K562 (cell line): ENCODE measurements around the gene UBASH3B. TPM values are rescaled to one million over a fixed set of nuclear protein-coding genes. Genes with fewer than 3 reads are reported as not detected.

Experiments used
- ATAC-seq: fragments of 200-7000 bp; cut with Tn5 transposase; 3 replicates; pipeline ENCODE4 v1.9.1; 2020; ENCODE audit warnings: moderate library complexity
- BruUV-seq: library from RNA; stranded (reverse); fragments of 400-500 nt; replicated peaks from 2 replicates; lab custom pipeline; 2021; lab: Mats Ljungman, UMichigan
- CTCF ChIA-PET: fragments of 300-600 bp; formaldehyde crosslinking; extraction: SDS; loops from one replicate; lab custom pipeline; 2021; ENCODE audit warnings: low intra/inter-chr PET ratio; lab: Yijun Ruan, JAX
- POLR2A ChIA-PET: fragments of 300-600, 350-650 bp; sonication (Branson Sonifier 250); formaldehyde crosslinking; extraction: SDS; loops from one replicate; lab custom pipeline; 2021; ENCODE audit warnings: antibody characterized with exemption, inconsistent platforms; lab: Yijun Ruan, JAX
- DNase-seq, 4 experiments: peaks; one replicate each; pipeline versions ENCODE4 v3.0.0 to v3.0.0-alpha.2; 2011 to 2018; ENCODE audit warnings: low spot score in 3 of 4, mixed read lengths in 3 of 4; ENCODE audit errors: extremely low read depth in 1 of 4
- FAIRE-seq: peaks from 2 replicates; lab custom pipeline; 2011; peaks lifted over from hg19 to GRCh38; lab: Jason Lieb, UNC
- H2AFZ ChIP-seq: 2 replicates; pipeline ENCODE4 v1.6.0; 2011; ENCODE audit warnings: low read depth, low read length, control low read depth, inconsistent platforms
- H3K27ac ChIP-seq: fragments of 200-600 bp; 3 replicates; pipeline ENCODE4 v1.8.0; 2011; ENCODE audit warnings: low read depth, mild to moderate bottlenecking, control low read depth, inconsistent platforms, low read length, moderate library complexity, mixed read lengths; ENCODE audit errors: extremely low read depth
- H3K27me3 ChIP-seq, 2 experiments: fragments of 300-600 bp in 1 of 2; 2 replicates in 1 of 2; 3 replicates in 1 of 2; pipeline versions ENCODE4 v1.6.0 to v1.8.0; 2011; ENCODE audit warnings: inconsistent platforms in 2 of 2, low read length in 2 of 2, mild to moderate bottlenecking in 1 of 2, mixed read lengths in 1 of 2, moderate library complexity in 1 of 2; ENCODE audit not compliant: control insufficient read depth in 2 of 2, insufficient read depth in 2 of 2
- H3K36me3 ChIP-seq: fragments of 300-600 bp; 3 replicates; pipeline ENCODE4 v1.8.0; 2011; ENCODE audit warnings: mild to moderate bottlenecking, low read length, inconsistent platforms; ENCODE audit not compliant: control insufficient read depth, insufficient read depth
- H3K4me1 ChIP-seq, 2 experiments: fragments of 200-600 bp in 1 of 2; replicated peaks in 1 of 2; 2 replicates in 1 of 2; 3 replicates in 1 of 2; pipeline versions ENCODE4 v1.5.1 to v1.8.0; 2011; ENCODE audit warnings: inconsistent platforms in 2 of 2, low read length in 2 of 2, mild to moderate bottlenecking in 1 of 2, mixed read lengths in 1 of 2, moderate library complexity in 1 of 2; ENCODE audit not compliant: control insufficient read depth in 2 of 2, insufficient read depth in 2 of 2
- H3K4me2 ChIP-seq: 2 replicates; pipeline ENCODE4 v1.6.1; 2011; ENCODE audit warnings: low read length, control low read depth, inconsistent platforms, mixed read lengths; ENCODE audit not compliant: insufficient read depth
- H3K4me3 ChIP-seq: fragments of 200-600 bp; sonication (generic), shearing (Covaris generic); 2 replicates; pipeline ENCODE4 v1.5.1; 2016; ENCODE audit warnings: control low read depth, inconsistent platforms
- H3K79me2 ChIP-seq: fragments of 200-600 bp; 3 replicates; pipeline ENCODE4 v1.8.0; 2011; ENCODE audit warnings: low read length, inconsistent platforms; ENCODE audit not compliant: control insufficient read depth, insufficient read depth
- H3K9ac ChIP-seq, 2 experiments: 2 replicates each; pipeline versions ENCODE4 v1.6.0 to v1.6.1; 2011; ENCODE audit warnings: low read depth in 2 of 2, low read length in 2 of 2, control low read depth in 1 of 2, inconsistent platforms in 1 of 2, mild to moderate bottlenecking in 1 of 2, mixed read lengths in 1 of 2; ENCODE audit not compliant: insufficient read depth in 1 of 2
- H3K9me1 ChIP-seq: one replicate; pipeline ENCODE4 v1.6.0; 2011; ENCODE audit warnings: inconsistent platforms, mild to moderate bottlenecking, low read length, moderate library complexity; ENCODE audit not compliant: control insufficient read depth, insufficient read depth
- H3K9me3 ChIP-seq: replicated peaks from 2 replicates; pipeline ENCODE4 v1.5.1; 2011; ENCODE audit warnings: low read depth, low read length, inconsistent platforms; ENCODE audit not compliant: control insufficient read depth, insufficient read depth
- H4K20me1 ChIP-seq: replicated peaks from 2 replicates; pipeline ENCODE4 v1.6.1; 2011; ENCODE audit warnings: low read length, inconsistent platforms, mixed read lengths; ENCODE audit not compliant: control insufficient read depth, insufficient read depth
- ADNP ChIP-seq: fragments of 200-800 bp; sonication (Bioruptor generic); IDR thresholded peaks from 2 replicates; pipeline ENCODE4 v1.6.1; 2016; ENCODE audit warnings: missing genetic modification characterization, missing compliant biosample characterization
- DEAF1 ChIP-seq: fragments of 450-650 bp; formaldehyde crosslinking; IDR thresholded peaks from 2 replicates; pipeline ENCODE4 v1.4.0; 2020; ENCODE audit warnings: mild to moderate bottlenecking, moderate library complexity
- FOS ChIP-seq: IDR thresholded peaks from 3 replicates; pipeline ENCODE4 v1.6.1; 2011; ENCODE audit not compliant: insufficient read length; ENCODE audit errors: extremely low read depth
- RAD21 ChIP-seq, 2 experiments: fragments of 250-450 bp in 1 of 2; fragments of 450-650 bp in 1 of 2; sonication (Bioruptor Pico) in 1 of 2; formaldehyde crosslinking in 1 of 2; IDR thresholded peaks in 1 of 2; conservative IDR thresholded peaks in 1 of 2; 2 replicates each; pipeline versions ENCODE4 v1.4.0 to v1.8.0; 2020 to 2022; ENCODE audit warnings: mild to moderate bottlenecking in 2 of 2, moderate library complexity in 1 of 2
- RB1 ChIP-seq: fragments of 450-650 bp; IDR thresholded peaks from 2 replicates; pipeline ENCODE4 v1.6.1; 2017; ENCODE audit warnings: low read depth, mild to moderate bottlenecking
- ZNF280B ChIP-seq: fragments of 250-450 bp; sonication (Bioruptor Pico); IDR thresholded peaks from 2 replicates; pipeline ENCODE4 v1.5.1; 2021; ENCODE audit warnings: mild to moderate bottlenecking
- WGBS: fragments of 100-300 bp; shearing (Covaris generic); methylation state at CpG from one replicate; pipeline ENCODE4 v1.1.6; 2016; ENCODE audit warnings: low coverage, mixed read lengths; ENCODE audit not compliant: insufficient coverage; ENCODE audit errors: missing lambda C conversion rate; 5-methylcytosine and 5-hydroxymethylcytosine counted together
- in situ Hi-C: fragments of 300-500 bp; cut with MboI; formaldehyde crosslinking; loops from 4 replicates; pipeline ENCODE4 v1.15.0; 2018; ENCODE audit warnings: inconsistent platforms, mixed read lengths
- intact Hi-C: fragments of 100-400 bp; cut with micrococcal nuclease; formaldehyde crosslinking; loops from 2 replicates; pipeline ENCODE4 v1.14.2; 2022
- polyA plus RNA-seq, 8 experiments: library from polyadenylated mRNA; depleted of rRNA in 4 of 8; stranded (reverse) in 5 of 8; unstranded in 3 of 8; fragments of >200 nt; fragmentation: Nextera tagmentation in 2 of 8; fragmentation: Illumina TruSeq in 1 of 8; extraction: Ambion mirVana in 2 of 8; extraction: Trizol in 1 of 8; gene quantifications; 2 replicates each; pipeline versions ENCODE4 v1.2.1 to v1.2.3, GENCODE V29; 2011 to 2014; ENCODE audit warnings: inconsistent platforms in 1 of 8, missing spikeins in 1 of 8
- total RNA-seq, 7 experiments: library from RNA; depleted of rRNA in 6 of 7; stranded (reverse); fragments of >200 nt in 6 of 7; fragmentation: Illumina TruSeq in 2 of 7; extraction: Trizol in 2 of 7; gene quantifications; 2 replicates each; pipeline versions ENCODE4 v1.2.1 to v1.2.3, GENCODE V29; 2011 to 2021; ENCODE audit warnings: low replicate concordance in 1 of 7
- TF ChIP-seq, protein P1 (sequence below), 2 experiments: fragments of 450-650 bp; formaldehyde crosslinking in 1 of 2; IDR thresholded peaks; 2 replicates each; pipeline versions ENCODE4 v1.4.0 to v1.6.1; 2014 to 2020; ENCODE audit warnings: mild to moderate bottlenecking in 2 of 2, borderline replicate concordance in 1 of 2, low read depth in 1 of 2

UBASH3B gene
- total and polyA plus RNA-seq, 9 of the 15 experiments (the other 6 are each of a cell fraction or from before 2014, with no cell fraction given): 0.01 to 0.31 (median 0.08) TPM; not detected in 2

GRCh38 chr11:122853971-122854446, 198.5 kb downstream of the UBASH3B start:
- Histone ChIP-seq H3K27ac (no peak overlapping the region), H2AFZ (no peak overlapping the region)
- 0 out of 2 replicates have a peak, but pooled peaks have one; percentile 18 for TF ChIP-seq RB1
- TF ChIP-seq RAD21 (CRISPR knock-in tag; conservative IDR thresholded peaks at IDR 0.05 in 1 of 2, IDR thresholded peaks at IDR 0.05 in 1 of 2): peak; percentile 39 to 76
- no peak for TF ChIP-seq FOS
- TF ChIP-seq DEAF1 (CRISPR knock-in tag): peak; percentile 32; the same call in 1 of the 2 replicates
- TF ChIP-seq ZNF280B: no peak
- TF ChIP-seq ADNP: no peak
- TF ChIP-seq, protein P1, sequence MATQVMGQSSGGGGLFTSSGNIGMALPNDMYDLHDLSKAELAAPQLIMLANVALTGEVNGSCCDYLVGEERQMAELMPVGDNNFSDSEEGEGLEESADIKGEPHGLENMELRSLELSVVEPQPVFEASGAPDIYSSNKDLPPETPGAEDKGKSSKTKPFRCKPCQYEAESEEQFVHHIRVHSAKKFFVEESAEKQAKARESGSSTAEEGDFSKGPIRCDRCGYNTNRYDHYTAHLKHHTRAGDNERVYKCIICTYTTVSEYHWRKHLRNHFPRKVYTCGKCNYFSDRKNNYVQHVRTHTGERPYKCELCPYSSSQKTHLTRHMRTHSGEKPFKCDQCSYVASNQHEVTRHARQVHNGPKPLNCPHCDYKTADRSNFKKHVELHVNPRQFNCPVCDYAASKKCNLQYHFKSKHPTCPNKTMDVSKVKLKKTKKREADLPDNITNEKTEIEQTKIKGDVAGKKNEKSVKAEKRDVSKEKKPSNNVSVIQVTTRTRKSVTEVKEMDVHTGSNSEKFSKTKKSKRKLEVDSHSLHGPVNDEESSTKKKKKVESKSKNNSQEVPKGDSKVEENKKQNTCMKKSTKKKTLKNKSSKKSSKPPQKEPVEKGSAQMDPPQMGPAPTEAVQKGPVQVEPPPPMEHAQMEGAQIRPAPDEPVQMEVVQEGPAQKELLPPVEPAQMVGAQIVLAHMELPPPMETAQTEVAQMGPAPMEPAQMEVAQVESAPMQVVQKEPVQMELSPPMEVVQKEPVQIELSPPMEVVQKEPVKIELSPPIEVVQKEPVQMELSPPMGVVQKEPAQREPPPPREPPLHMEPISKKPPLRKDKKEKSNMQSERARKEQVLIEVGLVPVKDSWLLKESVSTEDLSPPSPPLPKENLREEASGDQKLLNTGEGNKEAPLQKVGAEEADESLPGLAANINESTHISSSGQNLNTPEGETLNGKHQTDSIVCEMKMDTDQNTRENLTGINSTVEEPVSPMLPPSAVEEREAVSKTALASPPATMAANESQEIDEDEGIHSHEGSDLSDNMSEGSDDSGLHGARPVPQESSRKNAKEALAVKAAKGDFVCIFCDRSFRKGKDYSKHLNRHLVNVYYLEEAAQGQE (IDR thresholded peaks at IDR 0.05; ENCODE audit: borderline replicate concordance): peak; percentile 35; the same call in 1 of the 2 replicates
- TF ChIP-seq, protein P1 (CRISPR knock-in tag; IDR thresholded peaks at IDR 0.05; ENCODE audit: low read depth): no peak

More at GRCh38 chr11:122853971-122854446, 198.5 kb downstream of the UBASH3B start:
- Histone ChIP-seq H3K9me1 (no peaks in the 10 kb centered on the region), H3K4me2 (no peak overlapping the region), H3K27me3 (no peaks in the 10 kb centered on the region; a peak in 2 of 5 replicates), H3K79me2 (no peaks in the 10 kb centered on the region), H3K9ac (no peak overlapping the region), H3K9me3 (no peaks in the 10 kb centered on the region), H3K36me3 (no peaks in the 10 kb centered on the region), H4K20me1 (no peaks in the 10 kb centered on the region; the same call in 1 of the 2 replicates), H3K4me3 (no peak overlapping the region), H3K4me1 (no peaks in the 10 kb centered on the region; a peak in 1 of 5 replicates)
- ATAC-seq: peak; percentile 80
- no TSS peak for BruUV-seq
- peak; percentile 36 to 69 (median 46) for DNase-seq
- intact Hi-C loops (loop anchor here (1.0 to 5.0 kb wide), 3 partner anchors 57 to 274 kb away; no protein-coding TSS in a partner anchor), in situ Hi-C loops (no loop called here)
- ChIA-PET CTCF (interaction anchor here (0.5 to 1.9 kb wide), 5 partner anchors 142 to 273 kb away, joined by 3 to 11 read pairs (median 4); no protein-coding TSS in a partner anchor), POLR2A (interaction anchor here (1.1 to 1.2 kb wide), 2 partner anchors 10 to 208 kb away, joined by 3 read pairs; partner anchors contain the start of gene HSPA8)
- peak; percentile 77 for FAIRE-seq
- WGBS: 8% methylated on average over 3 of the region's 3 CpGs
